Measurements from ENCODE around the gene TMOD2.
"Not testable (repeated sequence)": the region's sequence is repeated elsewhere in the genome, so short reads cannot be mapped to it uniquely, and the experiment has no call there.

TMOD2 gene

DNA sequence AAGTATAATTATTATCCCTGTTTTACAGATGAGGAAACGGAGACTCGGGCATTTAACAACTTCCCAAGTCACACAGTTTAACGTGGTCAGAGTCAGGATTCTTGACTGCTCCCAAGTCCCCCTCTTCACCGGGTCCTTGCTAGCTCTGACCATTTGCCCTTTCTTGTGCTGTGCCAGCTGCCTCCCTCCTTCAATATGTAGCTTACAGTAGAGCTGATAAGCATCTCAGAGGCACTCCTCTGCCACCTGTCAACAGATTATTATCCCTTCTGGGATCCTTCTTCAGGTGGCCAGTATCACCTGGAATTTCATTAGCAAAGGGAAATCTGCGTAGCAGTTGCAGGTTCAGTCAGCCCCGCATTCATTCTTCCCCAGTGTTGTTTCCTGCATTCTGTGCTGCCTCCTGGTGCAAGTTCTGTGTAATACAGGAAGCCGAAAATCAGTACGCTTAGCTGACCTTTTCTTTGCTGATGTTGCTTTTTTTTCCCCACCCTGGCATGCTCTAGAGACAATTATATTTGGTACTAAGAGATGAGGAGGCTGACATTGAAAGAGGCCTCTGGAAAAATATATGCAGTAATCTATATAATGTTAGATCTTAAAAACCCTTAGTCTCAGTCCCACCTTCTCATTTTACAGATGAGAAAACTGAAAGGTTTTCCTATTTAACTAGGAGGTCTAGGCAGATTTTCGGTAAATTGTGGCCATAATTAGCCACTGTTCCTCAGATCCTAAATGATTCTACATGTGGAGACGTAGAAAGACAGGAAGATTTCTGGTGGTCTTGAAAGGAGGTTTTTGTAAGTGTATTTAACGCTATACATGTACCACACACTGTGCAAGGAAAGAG lies 24.8 kb downstream of the TMOD2 start:
- FAIRE-seq = no peak

DNA sequence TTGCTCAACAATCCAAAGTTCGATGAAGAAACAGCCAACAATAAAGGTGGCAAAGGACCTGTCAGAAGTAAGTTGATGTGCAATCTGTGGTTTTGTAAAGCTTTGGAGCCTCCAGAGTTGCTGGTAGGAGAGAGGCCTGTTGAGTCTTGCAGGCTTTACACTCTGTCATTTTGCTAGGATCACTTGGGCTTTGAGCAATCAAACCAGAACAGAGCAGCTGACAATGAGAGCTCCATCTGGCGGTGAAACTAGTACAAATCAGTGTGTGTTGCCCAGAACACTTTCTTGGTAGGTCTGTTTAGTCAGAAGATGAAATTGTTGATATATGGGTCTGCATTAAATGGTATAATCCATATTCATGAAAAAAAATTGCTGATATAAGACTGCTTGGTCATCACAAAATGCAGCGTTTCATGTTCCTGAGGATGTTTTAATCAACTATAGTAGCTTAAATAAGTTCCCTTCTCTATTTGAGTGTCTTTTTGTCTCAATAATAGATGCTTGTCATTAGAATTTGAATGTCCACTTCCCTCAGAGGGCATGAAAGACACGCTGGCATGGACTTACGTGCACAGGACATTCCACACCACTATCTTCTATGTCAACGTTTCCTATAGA lies 25.7 kb downstream of the TMOD2 start:
- FAIRE-seq = no peak

GRCh38 chr15:51780636-51781035 lies 29.2 kb downstream of the TMOD2 start:
- FAIRE-seq = no peak

DNA sequence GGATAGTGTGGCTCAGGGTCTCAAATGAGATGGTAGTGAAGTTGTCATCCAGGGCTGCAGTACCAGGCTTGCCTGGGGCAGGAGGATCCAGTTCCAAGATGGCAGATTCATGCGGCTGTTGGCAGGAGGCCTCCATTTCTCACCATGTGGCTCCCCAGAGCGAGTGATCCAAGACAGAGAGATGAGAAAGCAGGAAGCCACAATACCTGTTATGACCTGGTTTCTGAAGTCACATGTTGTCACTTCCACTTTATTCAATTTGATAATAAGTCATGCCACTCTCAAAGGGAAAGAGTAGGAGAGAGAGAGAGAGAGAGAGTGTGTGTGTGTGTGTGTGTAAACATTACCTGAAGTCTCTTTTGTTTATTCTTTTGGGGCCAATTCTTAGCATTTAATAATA lies 30.1 kb downstream of the TMOD2 start:
- no peak for FAIRE-seq

DNA sequence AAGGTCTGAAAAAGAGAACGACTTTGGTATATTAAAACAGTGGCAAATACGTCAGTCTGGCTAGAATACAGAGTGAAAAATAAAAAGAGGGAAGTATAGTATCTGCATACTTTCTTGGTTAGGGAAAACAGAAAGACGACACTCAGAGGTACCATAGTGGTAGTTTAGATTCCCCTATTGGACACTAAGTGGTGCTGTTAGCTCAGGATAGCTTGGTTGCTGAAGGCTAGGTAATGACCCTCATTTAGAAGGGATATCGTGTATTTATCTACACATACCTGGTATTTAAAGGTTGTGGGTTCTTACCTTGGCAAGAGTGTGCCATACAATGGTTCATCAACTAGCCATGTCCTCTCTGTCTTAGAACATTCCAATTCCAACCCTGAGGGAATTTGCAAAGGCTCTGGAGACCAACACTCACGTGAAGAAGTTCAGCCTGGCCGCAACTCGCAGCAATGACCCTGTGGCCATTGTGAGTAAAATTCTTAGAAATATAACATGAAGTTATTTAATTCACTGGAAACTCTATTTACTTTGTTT lies 31.0 kb downstream of the TMOD2 start:
- no peak for FAIRE-seq

DNA sequence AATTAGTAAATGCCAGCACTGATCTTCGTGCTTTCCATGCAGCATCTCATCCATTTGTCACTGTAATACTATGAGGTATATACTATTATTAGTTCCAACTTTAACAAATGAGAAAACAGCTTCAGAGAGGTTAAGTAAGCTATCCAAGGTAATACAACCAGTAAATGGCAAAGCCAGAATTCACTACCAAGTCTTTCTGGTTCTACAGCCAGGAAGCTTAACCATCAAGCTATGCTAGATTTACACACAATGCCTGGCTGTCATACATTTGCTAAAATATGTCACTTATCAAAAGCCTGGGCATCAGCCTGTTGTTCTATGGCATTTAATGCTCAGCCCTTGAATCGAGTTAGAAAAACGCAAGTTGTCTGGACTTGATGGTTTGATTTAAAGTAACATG lies 32.6 kb downstream of the TMOD2 start:
- no peak for FAIRE-seq

DNA sequence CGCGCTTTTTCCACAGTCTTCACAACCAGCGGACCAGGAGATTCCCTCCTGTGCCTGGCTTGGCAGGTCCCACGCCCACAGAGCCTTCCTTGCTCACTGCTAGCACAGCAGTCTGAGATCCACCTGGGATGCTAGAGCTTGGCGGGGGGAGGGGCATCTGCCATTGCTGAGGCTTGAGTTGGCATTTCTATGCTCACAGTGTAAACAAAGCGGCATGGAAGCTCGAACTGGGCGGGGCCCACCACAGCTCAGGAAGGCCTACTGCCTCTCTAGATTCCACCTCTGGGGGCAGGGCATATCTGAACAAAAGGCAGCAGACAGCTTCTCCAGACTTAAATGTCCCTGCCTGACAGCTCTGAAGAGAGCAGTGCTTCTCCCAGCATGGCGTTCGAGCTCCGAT lies 35.7 kb downstream of the TMOD2 start:
- FAIRE-seq = not testable (repeated sequence)

DNA sequence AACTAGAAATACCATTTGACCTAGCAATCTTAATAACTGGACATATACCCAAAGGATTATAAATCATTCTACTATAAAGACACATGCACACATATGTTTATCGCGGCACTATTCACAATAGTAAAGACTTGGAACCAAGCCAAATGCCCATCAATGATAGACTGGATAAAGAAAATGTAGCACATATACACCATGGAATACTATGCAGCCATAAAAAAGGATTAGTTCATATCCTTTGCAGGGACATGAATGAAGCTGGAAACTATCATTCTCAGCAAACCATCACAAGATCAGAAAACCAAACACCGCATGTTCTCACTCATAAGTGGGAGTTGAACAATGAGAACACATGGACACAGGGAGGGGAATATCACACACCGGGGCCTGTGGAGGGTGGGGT lies 41.1 kb downstream of the TMOD2 start:
- FAIRE-seq = not testable (repeated sequence)

DNA sequence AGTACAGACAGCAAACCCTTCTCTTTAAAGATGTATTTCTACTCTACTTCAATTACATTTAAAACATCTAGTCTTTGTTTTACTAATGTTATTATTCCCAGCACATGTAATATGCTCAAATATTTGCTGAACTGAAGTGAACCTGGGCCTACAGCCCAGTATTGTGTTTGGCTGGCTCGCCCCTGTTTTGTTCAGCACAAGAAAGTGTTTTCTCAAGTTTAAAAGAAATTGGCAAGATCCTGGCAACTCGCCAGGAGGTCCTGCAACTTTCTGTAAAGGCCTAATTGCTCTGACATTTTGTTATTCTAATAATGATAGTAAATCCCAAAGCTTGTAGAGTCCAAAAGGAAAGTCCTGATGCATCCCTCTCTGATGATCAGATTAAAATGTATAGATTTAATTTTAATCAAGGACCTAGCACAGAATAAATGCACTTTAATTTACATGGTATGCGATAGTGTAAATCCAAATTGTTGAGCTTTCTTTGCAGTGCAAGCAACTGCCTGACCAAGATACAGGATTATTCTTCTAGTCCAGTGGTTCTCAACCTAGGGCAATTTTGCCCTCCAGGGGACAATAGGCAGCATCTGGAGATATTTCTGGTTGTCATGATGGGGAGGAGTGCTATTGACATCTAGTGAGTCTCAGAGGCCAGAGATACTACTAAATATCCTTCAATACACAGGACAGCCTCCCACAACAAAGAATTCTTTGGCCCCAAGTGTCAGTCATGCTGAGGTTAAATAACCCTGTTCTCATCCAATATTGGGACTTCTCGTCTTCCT lies 42.3 kb downstream of the TMOD2 start:
- no peak for FAIRE-seq

DNA sequence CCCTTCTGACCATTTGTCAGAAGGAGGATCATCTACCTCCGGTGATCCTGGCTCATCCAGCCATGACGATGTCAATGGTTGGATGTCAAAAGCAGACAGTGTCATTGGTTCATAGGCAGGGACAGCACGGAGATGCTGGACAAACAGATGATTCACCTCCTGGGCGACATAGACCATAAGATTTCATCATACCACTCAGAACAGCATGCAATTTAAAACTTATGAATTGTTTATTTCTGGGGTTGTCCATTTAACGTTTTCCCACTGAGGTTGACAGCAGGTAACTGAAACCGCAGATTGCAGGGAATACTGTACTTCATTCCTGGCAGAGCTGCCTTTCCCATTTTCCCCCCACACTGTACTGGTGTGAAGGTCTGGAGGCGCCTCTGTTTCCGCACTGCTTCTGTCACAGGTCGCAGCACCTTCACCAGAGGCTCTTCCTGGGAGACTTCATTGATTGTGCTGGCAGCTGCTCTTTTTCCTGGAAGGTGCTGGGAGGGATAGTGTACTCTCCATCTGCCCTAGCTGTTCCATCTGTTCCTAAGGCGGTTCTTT lies 45.5 kb downstream of the TMOD2 start:
- FAIRE-seq = no peak

DNA sequence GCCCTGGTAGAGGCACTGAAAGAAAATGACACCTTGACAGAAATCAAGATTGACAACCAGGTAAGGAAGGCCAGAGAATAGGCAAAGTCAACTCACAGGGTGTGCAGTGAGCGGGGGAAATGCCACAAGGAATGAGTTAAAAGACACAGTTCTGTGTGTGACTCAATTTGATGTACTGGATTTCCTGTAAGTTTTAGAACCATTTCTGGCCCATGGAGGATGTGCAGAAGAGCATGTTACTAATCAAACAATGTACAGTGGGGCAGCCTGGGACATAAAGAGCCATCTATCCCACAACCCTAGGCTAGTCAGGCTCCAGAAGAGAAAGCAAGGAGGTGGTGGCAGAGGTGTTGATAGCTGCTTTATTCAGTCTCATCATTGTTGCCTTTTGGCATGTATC lies 46.9 kb downstream of the TMOD2 start:
- FAIRE-seq = no peak

GRCh38 chr15:51799282-51800252 lies 48.2 kb downstream of the TMOD2 start:
- FAIRE-seq = no peak

DNA sequence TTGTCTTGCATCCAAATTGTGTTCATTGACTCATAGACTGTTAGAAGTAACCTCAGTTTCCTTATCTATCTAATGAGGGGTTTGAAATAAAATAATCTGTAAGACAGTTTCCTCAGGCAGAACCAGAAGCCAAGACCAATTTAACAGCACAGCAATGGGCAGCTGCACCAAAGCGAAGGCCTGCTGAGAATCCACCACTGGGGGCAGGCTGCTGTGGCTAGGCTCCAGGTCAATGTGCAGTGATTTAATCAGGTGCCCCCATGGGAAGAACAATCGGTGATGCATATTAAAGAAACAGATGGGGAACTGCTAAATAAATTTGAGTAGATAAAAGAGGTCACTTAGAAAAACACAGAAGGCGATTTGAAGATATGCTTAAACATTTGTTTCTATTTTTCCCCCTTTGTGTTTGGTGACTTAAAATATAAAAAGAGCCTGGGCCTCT lies 50.0 kb downstream of the TMOD2 start:
- no peak for FAIRE-seq

DNA sequence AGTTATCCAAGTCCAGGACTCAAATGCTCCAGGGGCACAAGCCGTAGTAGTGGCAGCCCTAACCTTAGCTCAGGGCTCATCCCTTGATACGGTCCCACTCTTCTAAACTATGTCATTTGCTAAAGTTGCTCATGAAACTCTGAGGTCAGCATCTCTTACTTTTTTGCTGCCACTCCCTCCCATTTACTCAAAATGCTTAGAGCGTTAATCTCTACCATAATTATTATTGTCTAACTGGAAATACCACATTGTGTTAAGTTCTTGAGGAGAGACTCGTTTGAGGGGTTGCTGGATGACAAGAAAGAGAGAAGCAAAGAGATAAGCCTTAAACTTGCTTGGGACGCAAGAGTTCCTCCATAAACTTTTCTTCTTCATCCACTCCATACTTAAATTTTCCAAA lies 51.2 kb downstream of the TMOD2 start:
- no peak for FAIRE-seq

DNA sequence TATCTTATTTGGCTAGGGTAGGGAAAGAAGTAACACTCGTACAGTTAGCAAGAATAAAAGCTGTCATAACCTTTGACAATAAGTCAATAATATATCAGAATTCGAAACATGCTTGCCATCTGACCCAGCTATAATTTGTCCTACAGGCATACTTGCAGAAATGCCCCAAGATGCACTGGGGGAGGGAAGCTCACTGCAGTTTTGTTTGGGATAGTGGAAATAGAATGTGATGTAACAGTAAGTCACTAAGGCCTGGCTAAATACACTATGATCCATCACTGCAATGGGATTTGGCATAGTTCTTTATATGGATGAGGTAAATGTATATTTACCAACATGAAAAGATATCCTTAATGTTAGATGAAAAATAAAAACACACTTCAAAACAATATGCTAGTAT lies 52.6 kb downstream of the TMOD2 start:
- no peak for FAIRE-seq

GRCh38 chr15:51806123-51806522 lies 54.7 kb downstream of the TMOD2 start:
- FAIRE-seq = no peak

- no peak for FAIRE-seq
Observed at GRCh38 chr15:51809457-51809856, 58.1 kb downstream of the TMOD2 start.

GRCh38 chr15:51812598-51812997 lies 61.2 kb downstream of the TMOD2 start:
- FAIRE-seq = no peak

GRCh38 chr15:51814606-51815005 lies 63.2 kb downstream of the TMOD2 start:
- no peak for FAIRE-seq

DNA sequence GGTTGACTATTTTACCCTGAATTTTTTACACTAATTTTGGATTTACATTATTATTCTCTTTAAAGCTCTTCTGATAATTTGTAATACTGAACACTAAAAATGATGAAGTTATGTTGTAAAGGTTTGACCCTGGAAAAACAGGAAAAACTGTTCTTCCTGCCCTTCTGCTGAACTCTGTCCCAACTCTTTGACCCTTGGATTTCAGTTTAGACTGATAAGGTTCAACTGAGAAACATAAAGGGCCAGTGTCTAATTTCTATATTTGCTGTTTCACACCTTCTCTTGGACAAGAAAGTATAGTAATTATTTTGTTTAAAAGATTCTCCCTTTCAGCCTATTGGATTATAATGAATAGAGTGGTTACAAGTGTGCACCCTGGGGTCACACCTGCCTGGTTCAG lies 65.2 kb downstream of the TMOD2 start:
- FAIRE-seq = no peak

DNA sequence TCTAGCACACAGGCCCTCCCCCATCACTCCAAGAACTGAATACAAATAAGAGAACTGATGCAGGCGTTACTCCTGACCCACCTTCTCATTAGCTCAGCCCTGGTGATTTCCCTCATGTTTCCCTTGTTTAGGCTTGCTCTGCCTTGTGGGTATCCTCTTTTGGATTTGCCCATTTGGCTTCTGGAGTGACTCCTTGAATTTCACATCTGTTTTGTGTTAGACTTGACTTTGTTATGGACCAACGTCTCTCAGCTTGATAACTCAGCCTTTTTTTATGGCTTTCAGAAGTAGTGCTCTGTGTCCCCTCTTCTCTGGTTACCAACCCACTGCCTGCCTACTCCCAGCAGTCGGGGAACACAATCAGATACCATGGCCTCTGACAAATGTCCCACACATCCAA lies 66.8 kb downstream of the TMOD2 start:
- no peak for FAIRE-seq

- no peak for FAIRE-seq
Observed at GRCh38 chr15:51825698-51826097, 74.3 kb downstream of the TMOD2 start.
